Right ventricle myocardium superior (tissue), 1 donor: Measurements from ENCODE around the gene LYPD6B. TPM values are rescaled to one million over a fixed set of nuclear protein-coding genes. Genes with fewer than 3 reads are reported as not detected.

Experiments
- ATAC-seq: fragments of 200-7000 bp; cut with Tn5 transposase; one replicate; pipeline ENCODE4 v1.9.1; 2020; ENCODE audit warnings: mild to moderate bottlenecking; ENCODE audit not compliant: poor library complexity
- DNase-seq: peaks from one replicate; pipeline ENCODE4 v3.0.0-alpha.2; 2020
- intact Hi-C: fragments of 100-400 bp; cut with DNase I; formaldehyde crosslinking; loops from one replicate; pipeline ENCODE4 v1.11.2; 2022
- total RNA-seq: library from RNA; stranded (reverse); fragmentation: NEBNext Ultra II Directional; extraction: Animal tissue kit (Norgen Biotek cat#: 25700); gene quantifications from one replicate; pipeline ENCODE4 v1.2.1, GENCODE V29; 2021
- donor health status: DM: no; HTN: yes; CAD: no; lungs with severe emphysema.

Gene LYPD6B
- total RNA-seq, 1 donor from 2014 or later: not detected

- intact Hi-C loops: no loop called here
- DNase-seq (no peak), ATAC-seq (no peak)
These were observed 31.5 kb upstream of the LYPD6B start for GRCh38 chr2:149006883-149007543.

GRCh38 chr2:149008381-149008780 is 30.1 kb upstream of the LYPD6B start:
- no peak for ATAC-seq
- intact Hi-C loops: no loop called here
- DNase-seq: no peak

GRCh38 chr2:149009576-149010461 is 28.7 kb upstream of the LYPD6B start:
- no peak for DNase-seq
- intact Hi-C loops: loop anchor here (10.0 kb wide), 1 partner anchor 305 kb away; no protein-coding TSS in a partner anchor
- no peak for ATAC-seq

- DNase-seq: no peak
- ATAC-seq: no peak
- intact Hi-C loops: loop anchor here (10.0 kb wide), 1 partner anchor 302 kb away; no protein-coding TSS in a partner anchor
These were observed 26.0 kb upstream of the LYPD6B start for GRCh38 chr2:149012545-149012944.

- no peak for DNase-seq
- intact Hi-C loops: loop anchor here (10.0 kb wide), 1 partner anchor 299 kb away; no protein-coding TSS in a partner anchor
- no peak for ATAC-seq
These were observed 23.0 kb upstream of the LYPD6B start for GRCh38 chr2:149015501-149015900.

GRCh38 chr2:149015926-149016563 is 22.5 kb upstream of the LYPD6B start:
- intact Hi-C loops: loop anchor here (2.0 to 10.0 kb wide), 2 partner anchors 299 to 545 kb away; no protein-coding TSS in a partner anchor
- ATAC-seq: no peak
- DNase-seq: no peak

- intact Hi-C loops: loop anchor here (2.0 to 10.0 kb wide), 2 partner anchors 297 to 543 kb away; no protein-coding TSS in a partner anchor
- ATAC-seq: peak; percentile 84
- DNase-seq: peak; percentile 77
These were observed 21.1 kb upstream of the LYPD6B start for GRCh38 chr2:149017116-149017985.

GRCh38 chr2:149018981-149019380 is 19.5 kb upstream of the LYPD6B start:
- intact Hi-C loops: loop anchor here (10.0 kb wide), 1 partner anchor 296 kb away; no protein-coding TSS in a partner anchor
- no peak for DNase-seq
- ATAC-seq: no peak

- DNase-seq: no peak
- no peak for ATAC-seq
- intact Hi-C loops: loop anchor here (10.0 kb wide), 1 partner anchor 295 kb away; no protein-coding TSS in a partner anchor
These were observed 18.7 kb upstream of the LYPD6B start for GRCh38 chr2:149019768-149020167.

GRCh38 chr2:149020432-149020851 is 18.1 kb upstream of the LYPD6B start:
- DNase-seq (no peak), ATAC-seq (no peak)
- intact Hi-C loops: no loop called here

- DNase-seq: no peak
- no peak for ATAC-seq
- intact Hi-C loops: no loop called here
These were observed 17.2 kb upstream of the LYPD6B start for GRCh38 chr2:149021271-149021719.

- ATAC-seq: no peak
- intact Hi-C loops: no loop called here
- DNase-seq: no peak
These were observed 16.7 kb upstream of the LYPD6B start for GRCh38 chr2:149021761-149022160.

- intact Hi-C loops: no loop called here
These were observed 15.4 kb upstream of the LYPD6B start for GRCh38 chr2:149023091-149023490.

GRCh38 chr2:149027590-149028250 is 10.8 kb upstream of the LYPD6B start:
- ATAC-seq: no peak
- DNase-seq: no peak
- intact Hi-C loops: no loop called here

More at GRCh38 chr2:149023091-149023490, 15.4 kb upstream of the LYPD6B start:
- DNase-seq: no peak
- no peak for ATAC-seq

GRCh38 chr2:149028377-149028776 is 10.1 kb upstream of the LYPD6B start:
- ATAC-seq (no peak), DNase-seq (no peak)
- intact Hi-C loops: no loop called here

- intact Hi-C loops: no loop called here
- ATAC-seq (no peak), DNase-seq (no peak)
These were observed 9.6 kb upstream of the LYPD6B start for GRCh38 chr2:149028891-149029290.

- DNase-seq (no peak), ATAC-seq (no peak)
- intact Hi-C loops: no loop called here
These were observed 9.1 kb upstream of the LYPD6B start for GRCh38 chr2:149029307-149029965.
